ENCODE measurements around the gene POU3F4.

POU3F4 gene

DNA sequence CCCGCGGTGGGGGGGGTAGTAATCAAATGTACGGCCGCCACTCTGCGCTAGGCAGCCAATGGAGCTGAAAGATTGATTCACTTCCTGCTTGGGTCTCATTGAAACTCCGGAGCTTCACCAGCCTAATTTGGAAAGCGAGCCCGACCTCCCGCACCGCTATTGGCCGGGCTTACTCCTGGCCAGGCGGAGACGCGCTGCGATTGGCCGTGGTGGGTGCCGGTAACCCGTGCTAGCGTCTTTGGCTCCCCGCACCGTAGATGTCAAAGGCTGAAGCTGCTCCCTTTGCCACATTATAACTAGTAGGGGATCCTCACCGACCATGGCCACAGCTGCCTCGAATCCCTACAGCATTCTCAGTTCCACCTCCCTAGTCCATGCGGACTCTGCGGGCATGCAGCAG lies at the start of gene POU3F4:
TSS of gene POU3F4 (plus strand) at position 285 of the 400 bp plus-strand sequence. CDS start at position 320, 35 bp downstream.
- no peak for DNase-seq

DNA sequence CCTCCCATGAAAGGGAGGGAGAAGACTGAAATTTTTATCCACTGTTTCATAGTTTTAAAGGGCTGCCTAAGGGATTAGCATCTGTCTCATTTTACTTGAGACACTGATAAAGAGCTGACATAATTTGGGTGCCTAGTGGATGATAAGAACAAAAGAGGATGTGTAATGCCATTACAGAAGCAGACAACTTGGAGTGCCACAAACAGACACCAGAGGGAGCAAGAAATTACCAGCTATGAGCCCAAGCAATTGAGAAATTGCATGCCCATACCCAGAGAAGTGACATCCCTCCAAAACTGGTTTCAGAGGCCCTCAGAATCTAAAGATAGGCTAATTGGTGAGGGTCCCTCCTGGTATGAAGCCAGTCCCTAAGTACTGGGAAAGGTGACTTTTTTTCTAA lies 38.5 kb upstream of the POU3F4 start:
- no peak for DNase-seq

- no peak for DNase-seq
These were observed 12.2 kb upstream of the POU3F4 start for GRCh38 chrX:83495898-83496297.

DNA sequence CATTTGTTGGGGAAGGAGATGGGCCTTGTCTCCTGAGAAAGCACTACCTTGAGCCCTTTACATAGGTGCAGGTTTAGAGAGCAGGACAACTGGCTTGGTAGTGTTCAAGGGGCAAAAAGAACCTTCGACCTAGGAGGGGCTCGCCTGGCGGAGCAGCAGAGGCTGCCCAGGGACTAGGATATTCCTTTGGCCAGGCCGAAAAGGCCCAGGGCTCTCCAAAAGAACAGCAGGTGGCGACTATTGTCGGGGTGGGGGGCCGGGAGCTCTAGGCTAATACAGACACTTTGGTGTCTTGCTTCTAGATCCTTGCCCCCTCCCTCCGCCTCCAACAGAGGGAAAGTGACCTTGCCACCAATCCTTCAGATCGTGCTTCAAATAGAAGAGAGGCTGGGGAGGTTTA lies 7.1 kb upstream of the POU3F4 start:
- no peak for DNase-seq

DNA sequence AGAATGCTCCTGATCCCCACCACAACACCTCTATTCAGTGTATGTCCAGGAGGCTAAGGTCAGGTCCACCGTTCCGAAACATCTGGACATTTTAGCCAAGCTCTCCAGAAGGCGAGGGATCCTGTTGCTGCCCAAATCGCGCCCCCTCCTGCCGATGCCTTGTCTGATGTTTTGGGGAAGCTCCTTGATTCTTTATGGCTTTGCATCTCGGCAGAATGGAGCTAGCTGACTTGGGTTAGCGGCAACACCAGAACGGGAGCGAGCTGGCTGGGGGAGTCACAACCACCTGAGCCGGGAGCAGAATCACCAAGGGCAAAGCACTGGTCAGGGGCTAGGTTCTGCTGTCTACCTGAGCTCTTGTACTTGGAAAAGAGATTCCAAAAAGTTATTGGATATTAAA lies 6.6 kb upstream of the POU3F4 start:
- DNase-seq: no peak

- no peak for DNase-seq
These were observed 3.2 kb upstream of the POU3F4 start for GRCh38 chrX:83504721-83505479.

DNA sequence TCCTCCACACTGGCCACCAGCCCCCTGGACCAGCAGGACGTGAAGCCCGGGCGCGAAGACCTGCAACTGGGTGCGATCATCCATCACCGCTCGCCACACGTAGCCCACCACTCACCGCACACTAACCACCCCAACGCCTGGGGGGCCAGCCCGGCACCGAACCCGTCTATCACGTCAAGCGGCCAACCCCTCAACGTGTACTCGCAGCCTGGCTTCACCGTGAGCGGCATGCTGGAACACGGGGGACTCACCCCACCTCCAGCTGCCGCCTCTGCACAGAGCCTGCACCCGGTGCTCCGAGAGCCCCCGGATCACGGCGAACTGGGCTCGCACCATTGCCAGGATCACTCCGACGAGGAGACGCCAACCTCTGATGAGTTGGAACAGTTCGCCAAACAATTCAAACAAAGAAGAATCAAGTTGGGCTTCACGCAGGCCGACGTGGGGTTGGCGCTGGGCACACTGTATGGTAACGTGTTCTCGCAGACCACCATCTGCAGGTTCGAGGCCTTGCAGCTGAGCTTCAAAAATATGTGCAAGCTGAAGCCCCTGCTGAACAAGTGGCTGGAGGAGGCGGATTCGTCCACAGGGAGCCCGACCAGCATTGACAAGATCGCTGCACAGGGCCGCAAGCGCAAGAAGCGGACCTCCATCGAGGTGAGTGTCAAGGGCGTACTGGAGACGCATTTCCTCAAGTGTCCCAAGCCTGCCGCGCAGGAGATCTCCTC lies 600 bp downstream of the POU3F4 start:
- no peak for DNase-seq

DNA sequence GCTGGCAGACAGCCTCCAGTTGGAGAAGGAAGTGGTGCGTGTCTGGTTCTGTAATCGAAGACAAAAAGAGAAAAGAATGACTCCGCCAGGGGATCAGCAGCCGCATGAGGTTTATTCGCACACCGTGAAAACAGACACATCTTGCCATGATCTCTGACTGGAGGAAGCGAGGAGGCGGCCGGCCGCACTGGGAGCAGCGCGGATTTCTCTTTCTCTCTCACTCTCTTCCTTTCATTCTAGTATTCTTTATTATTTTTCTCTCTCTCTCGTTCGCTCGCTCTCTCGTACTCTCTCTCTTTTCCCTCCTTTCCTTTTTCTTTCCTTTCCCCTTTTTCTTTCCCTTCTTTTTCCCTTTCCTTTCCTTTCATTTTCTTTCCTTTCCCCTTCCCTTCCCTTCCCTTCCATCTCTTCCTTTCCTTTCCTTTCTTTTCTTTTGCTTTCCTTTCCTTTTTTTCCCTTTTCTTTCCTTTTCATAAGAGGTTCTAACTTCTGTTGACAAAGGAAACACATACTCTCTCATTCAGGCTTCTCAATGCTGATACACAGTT lies 1.2 kb downstream of the POU3F4 start:
- DNase-seq: no peak

- DNase-seq: no peak
These were observed 2.5 kb downstream of the POU3F4 start for GRCh38 chrX:83510510-83511062.

DNA sequence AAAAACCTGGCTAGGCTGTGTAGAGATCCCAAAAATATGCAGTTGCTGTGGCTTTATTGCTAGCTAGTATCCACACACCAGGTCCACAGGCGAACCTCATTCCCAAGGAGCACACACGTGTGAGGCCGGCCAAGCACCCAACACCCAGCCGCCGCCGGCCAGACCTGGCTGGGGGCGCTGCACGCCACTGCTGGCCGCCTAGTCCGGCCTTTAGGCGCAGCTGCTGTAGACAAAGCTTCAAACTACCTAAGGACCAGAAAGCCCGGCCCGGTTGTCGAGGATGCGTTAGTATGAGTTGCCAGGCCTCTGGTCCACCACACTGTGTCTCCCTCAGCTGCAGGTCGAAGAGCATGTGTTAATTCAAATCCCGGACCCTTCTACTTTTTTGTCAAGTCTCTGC lies 3.1 kb downstream of the POU3F4 start:
- no peak for DNase-seq

DNA sequence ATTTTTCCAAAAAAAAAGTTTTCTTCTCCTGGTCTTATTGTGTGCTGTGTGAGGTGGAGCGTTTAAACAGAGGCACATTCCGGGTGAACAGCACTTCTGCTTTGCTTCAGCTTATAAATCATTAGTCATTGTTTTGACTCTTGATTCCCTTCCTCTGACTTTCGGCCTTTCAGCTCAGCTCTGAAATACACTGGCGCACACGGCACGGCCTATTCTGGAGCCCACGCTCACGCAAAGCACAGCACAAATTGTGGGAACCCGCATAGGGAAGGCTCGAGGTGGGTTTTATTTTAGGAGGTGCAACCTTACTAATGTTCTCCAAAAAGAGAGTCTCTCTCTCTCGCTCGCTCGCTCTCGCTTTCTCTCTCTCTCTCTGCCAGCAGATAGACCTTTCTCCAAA lies 4.0 kb downstream of the POU3F4 start:
- DNase-seq: no peak

DNA sequence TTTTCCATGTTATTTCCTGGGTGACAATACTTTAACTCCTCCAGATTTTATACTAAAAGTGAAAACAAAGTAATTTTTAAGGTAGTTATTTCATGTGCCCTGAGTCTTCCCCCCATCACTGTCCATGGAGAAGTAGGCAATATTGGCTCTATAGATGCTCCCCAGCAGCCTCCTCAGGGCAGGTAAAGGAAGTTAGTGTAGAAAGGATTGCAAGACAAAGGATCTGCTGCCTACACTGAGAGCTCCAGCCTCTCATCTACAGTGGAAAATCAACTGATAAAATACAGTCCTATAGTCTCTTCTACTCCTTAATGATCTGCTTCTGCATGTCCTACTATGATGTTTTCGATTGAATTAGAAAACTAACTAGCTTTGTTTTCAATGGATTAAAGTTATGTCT lies 8.5 kb downstream of the POU3F4 start:
- DNase-seq: no peak

DNA sequence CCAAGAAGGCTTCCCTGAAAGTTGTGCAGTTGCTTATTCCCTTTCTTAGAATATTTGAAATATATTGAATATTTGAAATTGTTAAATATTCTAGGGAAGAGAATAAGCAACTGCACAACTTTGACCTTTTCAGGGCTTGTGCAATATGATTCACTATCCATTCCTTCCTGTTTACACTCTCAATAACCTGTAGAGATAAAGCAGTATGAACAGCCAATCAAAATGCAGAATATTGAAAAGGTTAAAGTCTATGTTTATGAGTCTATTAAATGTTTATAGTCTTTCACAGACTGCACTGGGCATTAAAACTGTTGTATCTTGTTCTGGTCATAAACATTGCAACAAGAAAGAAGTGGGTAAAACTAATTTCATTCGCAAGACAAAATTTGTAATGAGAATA lies 13.8 kb downstream of the POU3F4 start:
- no peak for DNase-seq

- no peak for DNase-seq
These were observed 21.9 kb downstream of the POU3F4 start for GRCh38 chrX:83529950-83530349.

- no peak for DNase-seq
These were observed 27.5 kb downstream of the POU3F4 start for GRCh38 chrX:83535417-83536196.

Measured in cortex of kidney (tissue), 1 donor.